SH-SY5Y (cell line): ENCODE data around the gene CDH16.

ENCODE experiments used
- GATA2 ChIP-seq: IDR thresholded peaks from 2 replicates; pipeline ENCODE4 v1.6.1; 2011; ENCODE audit warnings: mild to moderate bottlenecking, low read depth, low read length
- GATA3 ChIP-seq: IDR thresholded peaks from 2 replicates; pipeline ENCODE4 v1.6.1; 2011; ENCODE audit warnings: low read depth, mild to moderate bottlenecking, low read length, moderate library complexity

GRCh38 chr16:66961914-66962313, 43.2 kb upstream of the CDH16 start:
- TF ChIP-seq GATA3 (no peak), GATA2 (no peak)
